Measurements from ENCODE around the gene CARD9.

CARD9 gene

DNA sequence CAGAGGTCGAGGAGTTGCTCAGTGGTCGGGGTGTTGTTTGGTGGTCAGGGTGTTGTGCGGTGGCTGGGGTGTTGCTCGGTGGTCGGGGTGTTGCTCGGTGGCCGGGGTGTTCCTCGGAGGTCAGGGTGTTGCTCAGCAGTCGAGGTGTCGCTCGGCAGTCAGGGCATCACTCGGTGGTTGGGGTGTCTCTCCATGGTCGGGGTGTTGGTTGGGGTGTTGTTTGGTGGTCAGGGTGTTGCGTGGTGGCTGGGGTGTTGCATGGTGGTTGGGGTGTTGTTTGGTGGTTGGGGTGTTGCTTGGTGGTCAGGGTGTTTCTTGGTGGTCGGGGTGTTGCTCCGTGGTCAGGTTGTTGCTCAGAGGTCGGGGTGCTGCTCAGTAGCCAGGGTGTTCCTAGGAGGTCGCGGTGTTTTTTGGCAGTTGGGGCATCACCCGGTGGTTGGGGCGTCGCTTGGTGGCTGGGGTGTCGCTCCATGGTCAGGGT, 57.2 kb downstream of the CARD9 start:
- TF ChIP-seq, protein P1, sequence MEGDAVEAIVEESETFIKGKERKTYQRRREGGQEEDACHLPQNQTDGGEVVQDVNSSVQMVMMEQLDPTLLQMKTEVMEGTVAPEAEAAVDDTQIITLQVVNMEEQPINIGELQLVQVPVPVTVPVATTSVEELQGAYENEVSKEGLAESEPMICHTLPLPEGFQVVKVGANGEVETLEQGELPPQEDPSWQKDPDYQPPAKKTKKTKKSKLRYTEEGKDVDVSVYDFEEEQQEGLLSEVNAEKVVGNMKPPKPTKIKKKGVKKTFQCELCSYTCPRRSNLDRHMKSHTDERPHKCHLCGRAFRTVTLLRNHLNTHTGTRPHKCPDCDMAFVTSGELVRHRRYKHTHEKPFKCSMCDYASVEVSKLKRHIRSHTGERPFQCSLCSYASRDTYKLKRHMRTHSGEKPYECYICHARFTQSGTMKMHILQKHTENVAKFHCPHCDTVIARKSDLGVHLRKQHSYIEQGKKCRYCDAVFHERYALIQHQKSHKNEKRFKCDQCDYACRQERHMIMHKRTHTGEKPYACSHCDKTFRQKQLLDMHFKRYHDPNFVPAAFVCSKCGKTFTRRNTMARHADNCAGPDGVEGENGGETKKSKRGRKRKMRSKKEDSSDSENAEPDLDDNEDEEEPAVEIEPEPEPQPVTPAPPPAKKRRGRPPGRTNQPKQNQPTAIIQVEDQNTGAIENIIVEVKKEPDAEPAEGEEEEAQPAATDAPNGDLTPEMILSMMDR (conservative IDR thresholded peaks at IDR 0.05): no peak
- no peak for TF ChIP-seq ZFX (IDR thresholded peaks at IDR 0.05)

DNA sequence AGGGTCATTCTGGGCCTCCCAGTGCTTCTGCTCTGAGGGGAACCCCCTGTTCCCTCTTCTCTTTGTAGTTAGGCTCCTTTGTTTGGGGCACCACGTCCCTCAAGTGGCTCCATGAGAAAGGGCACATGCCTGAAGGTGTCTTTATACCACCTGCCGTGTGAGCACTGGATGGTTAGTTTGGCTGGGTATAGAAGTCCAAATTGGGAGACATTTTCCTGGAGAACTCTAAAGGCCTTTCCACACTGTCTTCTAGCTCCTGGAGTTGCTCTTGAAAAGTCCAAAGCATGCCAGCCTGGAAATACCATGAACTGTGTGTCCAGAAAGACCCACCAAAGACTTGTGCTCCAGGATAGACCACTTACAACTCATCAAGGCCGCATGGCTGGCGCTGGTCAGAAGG, 58.5 kb downstream of the CARD9 start:
- TF ChIP-seq, protein P1 (conservative IDR thresholded peaks at IDR 0.05): no peak
- no peak for TF ChIP-seq ZFX (IDR thresholded peaks at IDR 0.05)
- no peak overlapping the region for H3K27ac ChIP-seq

More for the DNA sequence above, 57.2 kb downstream of the CARD9 start:
- no peak overlapping the region for H3K27ac ChIP-seq

DNA sequence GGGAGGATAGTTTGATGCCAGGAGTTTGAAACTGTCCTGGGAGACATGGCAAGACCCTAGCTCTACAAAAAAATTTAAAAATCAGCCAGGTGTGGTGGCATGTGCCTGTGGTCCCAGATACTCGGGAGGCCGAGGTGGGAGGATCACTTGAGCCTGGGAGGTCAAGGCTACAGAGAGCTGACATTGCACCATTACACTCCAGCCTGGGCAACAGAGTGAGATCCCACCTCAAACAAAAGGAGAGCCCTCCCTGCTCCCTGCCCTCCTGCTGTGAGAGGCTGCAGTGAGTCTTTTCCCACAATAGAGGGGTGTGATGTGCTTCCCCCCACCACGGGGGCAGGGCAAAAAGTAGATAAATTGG, 59.4 kb downstream of the CARD9 start:
- TF ChIP-seq, protein P1 (conservative IDR thresholded peaks at IDR 0.05): no peak
- TF ChIP-seq ZFX (IDR thresholded peaks at IDR 0.05): no peak
- H3K27ac ChIP-seq: no peak overlapping the region
